ENCODE data around the gene CCDC78. TPM values are rescaled to one million over a fixed set of nuclear protein-coding genes. Genes with fewer than 3 reads are reported as not detected.
A peak's percentile ranks its signal among the peaks of the same experiment; 100 is the strongest.

The CCDC78 gene
- total and polyA plus RNA-seq, 2 experiments from 2014 or later, result 10.5 to 12.6 TPM

GRCh38 chr16:768428-768827, 42.2 kb upstream of the CCDC78 start:
- no peak overlapping the region for H3K27ac ChIP-seq (ENCODE audit: low read depth)
- no peak overlapping the region for H3K4me3 ChIP-seq

More at GRCh38 chr16:768428-768827, 42.2 kb upstream of the CCDC78 start:
- Histone ChIP-seq H3K27me3 (ENCODE audit: insufficient read depth) (no peaks in the 10 kb centered on the region), H3F3A (replicated peaks; ENCODE audit: low read depth) (0 out of 2 replicates have a peak, but pooled peaks cover 3% of the 10 kb centered on the region), H2AFZ (no peak overlapping the region), H3K79me2 (replicated peaks; ENCODE audit: insufficient read depth) (no peaks in the 10 kb centered on the region), H3K4me2 (no peak overlapping the region), H3K9me2 (ENCODE audit: insufficient read depth) (no peaks in the 10 kb centered on the region), H4K20me1 (replicated peaks; ENCODE audit: insufficient read depth) (no peaks in the 10 kb centered on the region), H3K4me1 (ENCODE audit: insufficient read depth) (no peaks in the 10 kb centered on the region), H3K36me3 (ENCODE audit: insufficient read depth) (no peaks in the 10 kb centered on the region)
- H3K4me3 Mint-ChIP-seq, result no peak overlapping the region
- ATAC-seq (peak; percentile 19), DNase-seq (ENCODE audit: low spot score) (no peak)
- peaks cover 10% of the 10 kb centered on the region for H3K27me3 Mint-ChIP-seq (ENCODE audit: insufficient read depth, low read depth, poor library complexity)
- H3K9me3 Mint-ChIP-seq, result no peaks in the 10 kb centered on the region
- no peaks in the 10 kb centered on the region; the same call in 2 of the 3 replicates for H3K4me1 Mint-ChIP-seq
- no peaks in the 10 kb centered on the region for H3K36me3 Mint-ChIP-seq (ENCODE audit: low read depth)
- TF ChIP-seq EZH2 (IDR thresholded peaks at IDR 0.05; ENCODE audit: low read depth, unreplicated experiment) (no peak), NANOG (IDR thresholded peaks at IDR 0.05; ENCODE audit: borderline replicate concordance) (no peak), JUNB (IDR thresholded peaks at IDR 0.05; ENCODE audit: unreplicated experiment) (no peak), POLR2AphosphoS5 (IDR thresholded peaks at IDR 0.05; ENCODE audit: low read depth) (no peak), ZNF331 (CRISPR knock-in tag; IDR thresholded peaks at IDR 0.05; ENCODE audit: low read depth) (no peak), EZH2phosphoT487 (IDR thresholded peaks at IDR 0.05; ENCODE audit: unreplicated experiment) (no peak), CREB1 (CRISPR knock-in tag; IDR thresholded peaks at IDR 0.05; ENCODE audit: low read depth) (no peak), ETS1 (IDR thresholded peaks at IDR 0.05) (no peak), ZNF462 (CRISPR knock-in tag; IDR thresholded peaks at IDR 0.05) (no peak), REST (IDR thresholded peaks at IDR 0.05; ENCODE audit: unreplicated experiment) (no peak), ZNF114 (CRISPR knock-in tag; IDR thresholded peaks at IDR 0.05) (no peak), CTCF (conservative IDR thresholded peaks at IDR 0.05; ENCODE audit: low read depth in 2 of 2) (no peak), STAT1 (IDR thresholded peaks at IDR 0.05; ENCODE audit: unreplicated experiment) (no peak)
- no peak overlapping the region for H3K27ac Mint-ChIP-seq

Data from GM23338 (cell line).